K562 (cell line): Measurements from ENCODE around the gene FES. TPM values are rescaled to one million over a fixed set of nuclear protein-coding genes. Genes with fewer than 3 reads are reported as not detected.

Source experiments
- BACH1 ChIP-seq: fragments of 200-800 bp; sonication (Bioruptor generic); IDR thresholded peaks from 2 replicates; pipeline ENCODE4 v1.6.1; 2016; ENCODE audit warnings: missing genetic modification characterization, missing compliant biosample characterization
- FOXP1 ChIP-seq: sonication (generic); formaldehyde crosslinking; IDR thresholded peaks from 2 replicates; pipeline ENCODE4 v1.8.0; 2022; ENCODE audit warnings: mild to moderate bottlenecking, missing genetic modification reagents
- HMG20A ChIP-seq: fragments of 450-650 bp; formaldehyde crosslinking; conservative IDR thresholded peaks from 2 replicates; pipeline ENCODE4 v1.4.0; 2020; ENCODE audit warnings: mild to moderate bottlenecking, mixed read lengths
- NCOA1 ChIP-seq: fragments of 450-650 bp; IDR thresholded peaks from 2 replicates; pipeline ENCODE4 v1.6.1; 2016; ENCODE audit warnings: low read depth
- NCOR1 ChIP-seq: fragments of 450-650 bp; IDR thresholded peaks from 2 replicates; pipeline ENCODE4 v1.6.1; 2016; ENCODE audit warnings: mild to moderate bottlenecking, moderate library complexity
- NFXL1 ChIP-seq: fragments of 450-650 bp; formaldehyde crosslinking; IDR thresholded peaks from 2 replicates; pipeline ENCODE4 v1.4.0; 2021; ENCODE audit warnings: mild to moderate bottlenecking
- PTRF ChIP-seq: fragments of 450-650 bp; IDR thresholded peaks from 2 replicates; pipeline ENCODE4 v1.6.1; 2016; ENCODE audit warnings: mild to moderate bottlenecking, missing genetic modification characterization, missing compliant biosample characterization
- RBFOX2 ChIP-seq: fragments of 200-400 bp; formaldehyde crosslinking; IDR thresholded peaks from 2 replicates; pipeline ENCODE4 v1.6.1; 2017; ENCODE audit warnings: low read depth, mild to moderate bottlenecking, low read length, moderate library complexity
- SLC30A9 ChIP-seq: fragments of 250-450 bp; sonication (Bioruptor Pico); IDR thresholded peaks from 2 replicates; pipeline ENCODE4 v1.8.0; 2022; ENCODE audit warnings: mild to moderate bottlenecking, moderate library complexity
- SMARCB1 ChIP-seq: IDR thresholded peaks from 2 replicates; pipeline ENCODE4 v1.6.1; 2011; ENCODE audit warnings: improper control_type of control experiment, low read depth; ENCODE audit not compliant: insufficient read length
- TAF1 ChIP-seq: IDR thresholded peaks from 2 replicates; pipeline ENCODE4 v1.6.1; 2011; ENCODE audit warnings: mild to moderate bottlenecking, low read length, moderate library complexity; ENCODE audit not compliant: insufficient read depth, control insufficient read depth, severe bottlenecking; ENCODE audit errors: extremely low read depth
- U2AF1 ChIP-seq: fragments of 200-400 bp; formaldehyde crosslinking; optimal IDR thresholded peaks from 2 replicates; pipeline ENCODE3; 2017; ENCODE audit warnings: mild to moderate bottlenecking, low read depth, low read length, moderate library complexity
- XRCC4 ChIP-seq: IDR thresholded peaks from one replicate; pipeline ENCODE4 v1.6.1; 2011; ENCODE audit not compliant: insufficient read depth, insufficient read length; ENCODE audit errors: extremely low read depth
- ZNF584 ChIP-seq: fragments of 200-800 bp; sonication (Bioruptor generic); IDR thresholded peaks from 2 replicates; pipeline ENCODE4 v1.6.1; 2016; ENCODE audit warnings: low read depth, mild to moderate bottlenecking, missing genetic modification characterization, missing compliant biosample characterization
- ZNF589 ChIP-seq: fragments of 200-800 bp; sonication (Bioruptor generic); IDR thresholded peaks from 2 replicates; pipeline ENCODE4 v1.6.1; 2016; ENCODE audit warnings: low read depth, missing genetic modification characterization, missing compliant biosample characterization
- ZSCAN32 ChIP-seq: fragments of 450-650 bp; formaldehyde crosslinking; IDR thresholded peaks from 2 replicates; pipeline ENCODE4 v1.4.0; 2020; ENCODE audit warnings: mild to moderate bottlenecking, moderate library complexity
- ZZZ3 ChIP-seq: fragments of 450-650 bp; IDR thresholded peaks from 2 replicates; pipeline ENCODE4 v1.6.1; 2016; ENCODE audit warnings: antibody characterized with exemption, mild to moderate bottlenecking, moderate library complexity
- polyA plus RNA-seq, 8 experiments: library from polyadenylated mRNA; depleted of rRNA in 4 of 8; stranded (reverse) in 5 of 8; unstranded in 3 of 8; fragments of >200 nt; fragmentation: Nextera tagmentation in 2 of 8; fragmentation: Illumina TruSeq in 1 of 8; extraction: Ambion mirVana in 2 of 8; extraction: Trizol in 1 of 8; gene quantifications; 2 replicates each; pipeline versions ENCODE4 v1.2.1 to v1.2.3, GENCODE V29; 2011 to 2014; ENCODE audit warnings: inconsistent platforms in 1 of 8, missing spikeins in 1 of 8
- total RNA-seq, 7 experiments: library from RNA; depleted of rRNA in 6 of 7; stranded (reverse); fragments of >200 nt in 6 of 7; fragmentation: Illumina TruSeq in 2 of 7; extraction: Trizol in 2 of 7; gene quantifications; 2 replicates each; pipeline versions ENCODE4 v1.2.1 to v1.2.3, GENCODE V29; 2011 to 2021; ENCODE audit warnings: low replicate concordance in 1 of 7
- TF ChIP-seq, protein P1 (sequence below): sonication (generic); formaldehyde crosslinking; IDR thresholded peaks from 2 replicates; pipeline ENCODE4 v1.8.0; 2022; ENCODE audit warnings: missing genetic modification reagents, mild to moderate bottlenecking, moderate library complexity, borderline replicate concordance
- TF ChIP-seq, protein P2 (sequence below), 2 experiments: IDR thresholded peaks; 2 replicates each; pipeline ENCODE4 v1.6.1; 2011; ENCODE audit warnings: borderline replicate concordance in 1 of 2, control low read depth in 1 of 2, low read depth in 1 of 2, low read length in 1 of 2, mild to moderate bottlenecking in 1 of 2, mixed read lengths in 1 of 2, moderate library complexity in 1 of 2; ENCODE audit not compliant: insufficient read depth in 1 of 2, insufficient read length in 1 of 2, poor library complexity in 1 of 2, severe bottlenecking in 1 of 2; ENCODE audit errors: extremely low read depth in 1 of 2
- TF ChIP-seq, protein P3 (sequence below): IDR thresholded peaks from 2 replicates; pipeline ENCODE4 v1.6.1; 2011; ENCODE audit warnings: borderline replicate concordance, low read depth, mild to moderate bottlenecking, moderate library complexity, low read length; ENCODE audit not compliant: insufficient read depth, poor library complexity, severe bottlenecking
- TF ChIP-seq, protein P4 (sequence below): fragments of 450-650 bp; IDR thresholded peaks from 2 replicates; pipeline ENCODE4 v1.6.1; 2018; ENCODE audit warnings: mild to moderate bottlenecking, low read depth; ENCODE audit not compliant: partially characterized antibody

FES gene
- total and polyA plus RNA-seq, 9 of the 15 experiments (the other 6 are each of a cell fraction or from before 2014, with no cell fraction given): 0.38 to 2.6 (median 0.82) TPM

DNA sequence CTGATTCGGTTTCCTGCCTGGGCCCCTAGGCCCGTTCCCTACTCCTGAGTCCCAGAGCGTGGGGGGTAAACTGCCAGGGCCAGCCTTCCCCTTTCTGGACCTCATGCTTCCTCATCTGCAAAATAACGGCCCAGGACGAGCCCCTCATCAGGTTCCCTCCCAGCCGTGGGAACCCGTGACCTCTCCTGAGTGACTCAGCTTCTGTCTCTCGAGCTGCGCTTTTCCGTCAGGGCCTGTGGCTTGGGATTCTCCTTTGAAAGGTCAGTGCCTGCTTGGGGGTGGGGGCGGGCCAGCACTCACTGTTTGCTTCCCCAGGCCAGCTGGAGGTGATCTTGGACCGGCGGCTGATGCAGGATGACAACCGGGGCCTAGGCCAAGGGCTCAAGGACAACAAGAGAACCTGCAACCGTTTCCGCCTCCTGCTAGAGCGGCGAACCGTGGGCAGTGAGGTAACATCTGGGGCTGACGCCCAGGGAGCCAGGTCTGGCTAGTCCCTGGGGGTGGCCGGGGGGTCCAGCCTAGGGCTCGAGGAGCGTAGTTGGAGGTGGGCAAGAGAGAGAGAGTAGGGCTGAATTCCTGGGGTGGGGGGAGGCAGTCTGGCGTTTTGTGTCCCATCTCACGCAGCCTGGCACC is 31.6 kb downstream of the FES start (continued):
- TF ChIP-seq TAF1 (no peak), BACH1 (tag) (peak; percentile 59; the same call in 1 of the 2 replicates), XRCC4 (no peak), NCOA1 (no peak; the same call in 1 of the 2 replicates), U2AF1 (no peak), HMG20A (CRISPR knock-in tag) (no peak), FOXP1 (CRISPR knock-in tag) (no peak), PTRF (tag) (no peak), SMARCB1 (no peak), RBFOX2 (peak; percentile 70), ZSCAN32 (CRISPR knock-in tag) (no peak), NCOR1 (peak; percentile 31; the same call in 1 of the 2 replicates), NFXL1 (CRISPR knock-in tag) (no peak), ZZZ3 (no peak), ZNF584 (CRISPR knock-in tag) (0 out of 2 replicates have a peak, but pooled peaks have one; percentile 58), ZNF589 (peak; percentile 69; the same call in 1 of the 2 replicates), SLC30A9 (CRISPR knock-in tag) (no peak)
- TF ChIP-seq, protein P1, sequence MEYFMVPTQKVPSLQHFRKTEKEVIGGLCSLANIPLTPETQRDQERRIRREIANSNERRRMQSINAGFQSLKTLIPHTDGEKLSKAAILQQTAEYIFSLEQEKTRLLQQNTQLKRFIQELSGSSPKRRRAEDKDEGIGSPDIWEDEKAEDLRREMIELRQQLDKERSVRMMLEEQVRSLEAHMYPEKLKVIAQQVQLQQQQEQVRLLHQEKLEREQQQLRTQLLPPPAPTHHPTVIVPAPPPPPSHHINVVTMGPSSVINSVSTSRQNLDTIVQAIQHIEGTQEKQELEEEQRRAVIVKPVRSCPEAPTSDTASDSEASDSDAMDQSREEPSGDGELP: peak; percentile 94
- TF ChIP-seq, protein P2, sequence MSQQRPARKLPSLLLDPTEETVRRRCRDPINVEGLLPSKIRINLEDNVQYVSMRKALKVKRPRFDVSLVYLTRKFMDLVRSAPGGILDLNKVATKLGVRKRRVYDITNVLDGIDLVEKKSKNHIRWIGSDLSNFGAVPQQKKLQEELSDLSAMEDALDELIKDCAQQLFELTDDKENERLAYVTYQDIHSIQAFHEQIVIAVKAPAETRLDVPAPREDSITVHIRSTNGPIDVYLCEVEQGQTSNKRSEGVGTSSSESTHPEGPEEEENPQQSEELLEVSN (IDR thresholded peaks at IDR 0.05; ENCODE audit: borderline replicate concordance in 1 of 2, extremely low read depth in 1 of 2, insufficient read depth in 1 of 2, insufficient read length in 1 of 2, low read depth in 1 of 2, low read length in 1 of 2, poor library complexity in 1 of 2, severe bottlenecking in 1 of 2): peak; percentile 60 to 81
- TF ChIP-seq, protein P3, sequence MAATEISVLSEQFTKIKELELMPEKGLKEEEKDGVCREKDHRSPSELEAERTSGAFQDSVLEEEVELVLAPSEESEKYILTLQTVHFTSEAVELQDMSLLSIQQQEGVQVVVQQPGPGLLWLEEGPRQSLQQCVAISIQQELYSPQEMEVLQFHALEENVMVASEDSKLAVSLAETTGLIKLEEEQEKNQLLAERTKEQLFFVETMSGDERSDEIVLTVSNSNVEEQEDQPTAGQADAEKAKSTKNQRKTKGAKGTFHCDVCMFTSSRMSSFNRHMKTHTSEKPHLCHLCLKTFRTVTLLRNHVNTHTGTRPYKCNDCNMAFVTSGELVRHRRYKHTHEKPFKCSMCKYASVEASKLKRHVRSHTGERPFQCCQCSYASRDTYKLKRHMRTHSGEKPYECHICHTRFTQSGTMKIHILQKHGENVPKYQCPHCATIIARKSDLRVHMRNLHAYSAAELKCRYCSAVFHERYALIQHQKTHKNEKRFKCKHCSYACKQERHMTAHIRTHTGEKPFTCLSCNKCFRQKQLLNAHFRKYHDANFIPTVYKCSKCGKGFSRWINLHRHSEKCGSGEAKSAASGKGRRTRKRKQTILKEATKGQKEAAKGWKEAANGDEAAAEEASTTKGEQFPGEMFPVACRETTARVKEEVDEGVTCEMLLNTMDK: no peak
- TF ChIP-seq, protein P4, sequence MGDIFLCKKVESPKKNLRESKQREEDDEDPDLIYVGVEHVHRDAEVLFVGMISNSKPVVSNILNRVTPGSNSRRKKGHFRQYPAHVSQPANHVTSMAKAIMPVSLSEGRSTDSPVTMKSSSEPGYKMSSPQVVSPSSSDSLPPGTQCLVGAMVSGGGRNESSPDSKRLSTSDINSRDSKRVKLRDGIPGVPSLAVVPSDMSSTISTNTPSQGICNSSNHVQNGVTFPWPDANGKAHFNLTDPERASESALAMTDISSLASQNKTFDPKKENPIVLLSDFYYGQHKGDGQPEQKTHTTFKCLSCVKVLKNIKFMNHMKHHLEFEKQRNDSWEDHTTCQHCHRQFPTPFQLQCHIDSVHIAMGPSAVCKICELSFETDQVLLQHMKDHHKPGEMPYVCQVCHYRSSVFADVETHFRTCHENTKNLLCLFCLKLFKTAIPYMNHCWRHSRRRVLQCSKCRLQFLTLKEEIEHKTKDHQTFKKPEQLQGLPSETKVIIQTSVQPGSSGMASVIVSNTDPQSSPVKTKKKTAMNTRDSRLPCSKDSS: no peak
